ENCODE data around the gene CD19. TPM values are rescaled to one million over a fixed set of nuclear protein-coding genes. Genes with fewer than 3 reads are reported as not detected.

CD19 gene
- total RNA-seq, 6 experiments from 2014 or later: not detected

DNA sequence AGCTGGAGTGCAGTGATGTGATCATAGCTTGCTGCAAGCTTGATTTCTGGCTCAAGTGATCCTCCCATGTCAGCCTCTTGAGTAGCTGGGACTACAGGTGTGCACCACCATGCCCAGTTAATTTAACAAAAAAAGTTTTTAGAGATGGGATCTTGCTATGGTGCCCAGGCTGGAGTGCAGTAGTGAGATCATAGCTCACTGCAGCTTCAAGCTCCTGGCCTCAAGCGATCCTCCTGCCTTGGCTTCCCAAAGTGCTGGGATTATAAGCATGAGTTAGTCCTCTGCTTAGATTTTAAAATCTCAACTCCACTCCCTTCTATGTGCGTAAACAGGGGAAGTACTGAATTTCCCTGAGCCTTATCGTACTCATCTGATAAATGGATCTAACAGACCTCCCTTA is 13.1 kb upstream of the CD19 start:
- Mint-ChIP-seq H3K27me3 (ENCODE audit: insufficient read depth) (no peaks in the 10 kb centered on the region), H3K27ac (no peak overlapping the region), H3K4me3 (no peak overlapping the region), H3K4me1 (ENCODE audit: low read depth) (peaks cover 12% of the 10 kb centered on the region; the same call in 1 of the 2 replicates), H3K9me3 (no peaks in the 10 kb centered on the region), H3K36me3 (ENCODE audit: low read depth) (peaks cover 26% of the 10 kb centered on the region)
- TF ChIP-seq, protein P1, sequence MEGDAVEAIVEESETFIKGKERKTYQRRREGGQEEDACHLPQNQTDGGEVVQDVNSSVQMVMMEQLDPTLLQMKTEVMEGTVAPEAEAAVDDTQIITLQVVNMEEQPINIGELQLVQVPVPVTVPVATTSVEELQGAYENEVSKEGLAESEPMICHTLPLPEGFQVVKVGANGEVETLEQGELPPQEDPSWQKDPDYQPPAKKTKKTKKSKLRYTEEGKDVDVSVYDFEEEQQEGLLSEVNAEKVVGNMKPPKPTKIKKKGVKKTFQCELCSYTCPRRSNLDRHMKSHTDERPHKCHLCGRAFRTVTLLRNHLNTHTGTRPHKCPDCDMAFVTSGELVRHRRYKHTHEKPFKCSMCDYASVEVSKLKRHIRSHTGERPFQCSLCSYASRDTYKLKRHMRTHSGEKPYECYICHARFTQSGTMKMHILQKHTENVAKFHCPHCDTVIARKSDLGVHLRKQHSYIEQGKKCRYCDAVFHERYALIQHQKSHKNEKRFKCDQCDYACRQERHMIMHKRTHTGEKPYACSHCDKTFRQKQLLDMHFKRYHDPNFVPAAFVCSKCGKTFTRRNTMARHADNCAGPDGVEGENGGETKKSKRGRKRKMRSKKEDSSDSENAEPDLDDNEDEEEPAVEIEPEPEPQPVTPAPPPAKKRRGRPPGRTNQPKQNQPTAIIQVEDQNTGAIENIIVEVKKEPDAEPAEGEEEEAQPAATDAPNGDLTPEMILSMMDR (IDR thresholded peaks at IDR 0.05): no peak
- DNase-seq: no peak

DNA sequence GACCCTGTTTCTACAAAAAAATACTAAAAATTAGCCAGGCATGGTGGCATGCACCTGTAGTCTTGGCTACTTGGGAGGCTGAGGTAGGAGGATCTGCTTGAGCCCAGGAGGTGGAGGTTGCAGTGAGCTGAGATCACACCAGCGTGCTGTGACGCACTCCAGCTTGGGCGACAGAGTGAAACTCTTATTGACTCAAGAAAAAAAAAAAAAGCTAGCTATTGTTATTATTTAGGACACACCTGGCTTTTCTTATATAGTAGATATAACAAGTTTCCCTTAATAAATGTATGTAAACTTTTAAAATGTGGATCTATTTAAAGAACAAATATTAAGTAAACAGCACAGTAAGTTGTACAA is 8.6 kb upstream of the CD19 start:
- H3K9me3 Mint-ChIP-seq: no peaks in the 10 kb centered on the region
- peaks cover 6% of the 10 kb centered on the region; the same call in 1 of the 2 replicates for H3K36me3 Mint-ChIP-seq (ENCODE audit: low read depth)
- H3K27ac Mint-ChIP-seq: no peak overlapping the region
- TF ChIP-seq, protein P1 (IDR thresholded peaks at IDR 0.05): no peak
- no peak for DNase-seq
- peak overlapping the region; percentile 35; the same call in 1 of the 2 replicates for H3K4me3 Mint-ChIP-seq
- H3K4me1 Mint-ChIP-seq (ENCODE audit: low read depth): peaks cover 11% of the 10 kb centered on the region; the same call in 1 of the 2 replicates
- H3K27me3 Mint-ChIP-seq (ENCODE audit: insufficient read depth): peaks cover 3% of the 10 kb centered on the region; the same call in 1 of the 2 replicates

DNA sequence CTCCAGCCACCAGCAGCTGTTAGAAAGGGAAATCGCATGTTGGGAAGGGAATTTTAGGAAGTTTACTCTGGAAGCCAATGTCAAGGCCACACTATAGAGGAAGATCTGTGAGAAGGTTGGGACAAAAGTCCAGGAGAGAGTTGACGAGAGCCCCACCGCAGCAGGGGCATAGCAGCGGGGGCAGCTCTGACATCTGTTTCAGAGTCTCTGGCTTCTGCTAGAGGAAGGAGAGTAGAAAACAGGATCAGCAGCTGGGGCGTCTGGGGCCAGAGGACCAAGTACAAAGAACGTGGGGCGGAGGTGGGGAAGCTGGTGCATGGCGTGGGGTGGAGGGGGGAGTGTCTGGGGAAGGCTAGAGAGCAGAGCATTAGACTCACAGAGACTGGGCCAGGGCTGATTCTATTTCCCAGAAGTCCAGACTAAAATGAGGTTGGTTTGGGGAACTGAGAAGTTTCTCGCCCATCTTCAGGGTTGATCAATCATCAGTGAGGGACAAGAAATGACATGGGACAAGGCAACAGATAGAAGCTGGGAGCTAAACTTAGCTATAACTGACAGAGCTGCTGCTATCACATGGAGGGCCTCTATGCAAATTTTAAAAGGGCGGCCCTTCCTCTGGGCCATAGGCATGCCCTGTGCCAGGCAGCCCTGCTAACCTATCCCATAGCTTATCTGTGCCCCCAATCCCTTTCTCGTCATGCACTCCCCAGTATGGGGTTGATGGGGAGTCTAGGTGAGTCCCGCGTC is 7.9 kb upstream of the CD19 start:
- peak overlapping the region; percentile 94 for H3K4me3 Mint-ChIP-seq
- peaks cover 11% of the 10 kb centered on the region; the same call in 1 of the 2 replicates for H3K4me1 Mint-ChIP-seq (ENCODE audit: low read depth)
- no peak for DNase-seq
- peaks cover 3% of the 10 kb centered on the region; the same call in 1 of the 2 replicates for H3K27me3 Mint-ChIP-seq (ENCODE audit: insufficient read depth)
- no peak overlapping the region for H3K27ac Mint-ChIP-seq
- TF ChIP-seq, protein P1 (IDR thresholded peaks at IDR 0.05): no peak
- peaks cover 6% of the 10 kb centered on the region; the same call in 1 of the 2 replicates for H3K36me3 Mint-ChIP-seq (ENCODE audit: low read depth)
- no peaks in the 10 kb centered on the region for H3K9me3 Mint-ChIP-seq

DNA sequence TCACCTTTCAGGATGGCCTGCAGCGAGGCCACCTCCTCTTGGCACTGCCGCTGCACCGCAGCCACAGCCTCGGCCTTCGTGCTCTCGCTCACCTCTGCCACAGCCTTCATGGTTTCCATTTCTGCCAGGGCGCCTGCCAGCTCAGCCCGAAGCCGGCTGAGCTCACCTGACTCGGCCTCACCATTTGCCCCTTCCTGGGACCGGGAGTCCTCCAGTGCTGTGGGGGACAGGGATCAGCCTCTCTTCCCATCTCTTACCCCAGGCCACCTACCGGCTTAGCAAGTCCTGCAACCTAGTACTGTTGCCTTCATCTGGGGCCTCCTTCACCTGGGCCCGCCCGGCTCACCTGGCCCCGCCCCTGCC is 7.4 kb upstream of the CD19 start:
- no peak for DNase-seq
- no peak overlapping the region for H3K27ac Mint-ChIP-seq
- H3K4me3 Mint-ChIP-seq: peak overlapping the region; percentile 94
- TF ChIP-seq, protein P1 (IDR thresholded peaks at IDR 0.05): no peak; the same call in 1 of the 2 replicates
- peaks cover 6% of the 10 kb centered on the region; the same call in 1 of the 2 replicates for H3K36me3 Mint-ChIP-seq (ENCODE audit: low read depth)
- H3K9me3 Mint-ChIP-seq: no peaks in the 10 kb centered on the region
- H3K4me1 Mint-ChIP-seq (ENCODE audit: low read depth): peaks cover 11% of the 10 kb centered on the region; the same call in 1 of the 2 replicates
- H3K27me3 Mint-ChIP-seq (ENCODE audit: insufficient read depth): peaks cover 3% of the 10 kb centered on the region; the same call in 1 of the 2 replicates

DNA sequence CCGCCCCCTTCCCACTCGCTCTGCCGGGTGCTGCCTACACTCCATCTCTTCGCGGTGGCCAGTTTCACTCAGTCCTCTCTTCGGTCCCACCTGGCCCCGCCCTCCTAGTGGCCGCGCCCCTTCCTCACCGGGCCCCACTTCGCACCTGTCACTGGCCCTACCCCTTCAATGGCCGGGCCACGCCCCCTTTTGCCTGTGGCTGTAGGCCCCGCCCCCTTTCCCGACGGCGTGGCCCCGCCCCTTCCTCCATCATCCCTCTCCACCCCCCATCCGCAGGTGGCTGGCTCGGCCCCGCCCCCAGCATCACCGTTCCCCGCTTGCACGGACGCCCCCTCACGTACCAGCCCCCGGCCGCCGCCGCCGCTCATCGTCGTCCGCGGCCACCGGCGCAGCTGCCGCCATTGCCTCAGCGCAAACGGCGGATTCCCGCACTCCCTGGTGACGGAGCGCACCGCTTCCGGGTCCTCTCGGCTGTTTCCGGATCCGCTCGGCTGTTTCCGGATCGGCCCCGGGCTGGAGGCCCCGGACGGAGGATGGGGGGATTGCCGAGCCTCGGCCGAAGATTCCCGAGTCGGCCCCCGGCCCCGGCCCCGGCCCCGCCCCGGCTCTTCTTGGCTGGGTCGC is 6.9 kb upstream of the CD19 start, which contains the start of gene RABEP2:
TSS of gene RABEP2 (minus strand) at position 477 of the 624 bp plus-strand sequence. CDS start at position 402, 75 bp downstream.
- peak within 1 kb of the TSS; percentile 92 for H3K27ac Mint-ChIP-seq
- TF ChIP-seq, protein P1 (IDR thresholded peaks at IDR 0.05): peak; percentile 5; the same call in 1 of the 2 replicates
- peak; percentile 84 for DNase-seq
- H3K4me1 Mint-ChIP-seq (ENCODE audit: low read depth): peaks cover 11% of the 10 kb centered on the region; the same call in 1 of the 2 replicates
- H3K9me3 Mint-ChIP-seq: no peaks in the 10 kb centered on the region
- H3K36me3 Mint-ChIP-seq (ENCODE audit: low read depth): peaks cover 6% of the 10 kb centered on the region; the same call in 1 of the 2 replicates
- peaks cover 3% of the 10 kb centered on the region; the same call in 1 of the 2 replicates for H3K27me3 Mint-ChIP-seq (ENCODE audit: insufficient read depth)
- peak within 1 kb of the TSS; percentile 94 for H3K4me3 Mint-ChIP-seq
